Sigmoid colon (tissue), 7 donors: ENCODE data around the gene FXR2. TPM values are rescaled to one million over a fixed set of nuclear protein-coding genes. Genes with fewer than 3 reads are reported as not detected.

ENCODE experiments used
- DNase-seq: peaks from one replicate; pipeline ENCODE4 v3.0.0-alpha.2; 2019
- H3K27ac ChIP-seq, 4 donors: fragments of 200-600 bp; sonication (generic); one replicate each; pipeline ENCODE4 v1.5.1; 2016 to 2019; ENCODE audit warnings: mild to moderate bottlenecking in 1 of 4
- H3K27me3 ChIP-seq, 3 donors: fragments of 200-600 bp; sonication (generic); one replicate each; pipeline ENCODE4 v1.5.1; 2019; ENCODE audit warnings: mild to moderate bottlenecking in 1 of 3
- H3K36me3 ChIP-seq, 4 donors: fragments of 200-600 bp; sonication (generic); one replicate each; pipeline ENCODE4 v1.5.1; 2016 to 2019
- H3K4me1 ChIP-seq, 4 donors: fragments of 200-600 bp; sonication (generic); one replicate each; pipeline ENCODE4 v1.5.1; 2017 to 2019
- H3K4me3 ChIP-seq, 4 donors: fragments of 200-600 bp; sonication (generic); one replicate each; pipeline ENCODE4 v1.5.1; 2017 to 2019; ENCODE audit warnings: mild to moderate bottlenecking in 2 of 4, moderate library complexity in 1 of 4
- H3K9me3 ChIP-seq, 4 donors: fragments of 200-600 bp in 3 of 4; sonication (generic) in 3 of 4; one replicate each; pipeline versions ENCODE4 v1.5.1 to v1.6.1; 2013 to 2019
- EP300 ChIP-seq, 4 donors: sonication (generic); formaldehyde crosslinking; IDR thresholded peaks; one replicate each; pipeline ENCODE4 v1.6.1; 2017; ENCODE audit warnings: antibody characterized with exemption in 4 of 4
- POLR2A ChIP-seq, 2 donors: fragments of 450-650 bp; IDR thresholded peaks; one replicate each; pipeline ENCODE4 v1.6.1; 2016; ENCODE audit warnings: antibody characterized with exemption in 2 of 2, mild to moderate bottlenecking in 2 of 2, moderate library complexity in 2 of 2
- POLR2AphosphoS5 ChIP-seq, 4 donors: sonication (generic); formaldehyde crosslinking; IDR thresholded peaks; one replicate each; pipeline ENCODE4 v1.6.1; 2017; ENCODE audit warnings: antibody characterized with exemption in 4 of 4
- WGBS, 2 donors: extraction: QIAGEN DNeasy Blood & Tissue Kit; methylation state at CpG; one replicate each; pipeline ENCODE4 v1.1.7; 2013; 5-methylcytosine and 5-hydroxymethylcytosine counted together
- intact Hi-C: fragments of 100-400 bp; cut with DNase I; formaldehyde crosslinking; loops from one replicate; pipeline ENCODE4 v1.15.1; 2023
- polyA plus RNA-seq, 3 donors: library from polyadenylated mRNA; stranded (reverse); fragments of 200-250 nt; gene quantifications; one replicate each; pipeline ENCODE4 v1.2.3, GENCODE V29; 2013
- total RNA-seq, 4 donors: library from RNA; depleted of rRNA; stranded (reverse); fragments of >200 nt; gene quantifications; one replicate each; pipeline ENCODE4 v1.1.0, GENCODE V29; 2016
- TF ChIP-seq, protein P1 (sequence below), 4 experiments: fragments of 450-650 bp in 3 of 4; fragments of 200-600 bp in 1 of 4; IDR thresholded peaks; one replicate each; pipeline ENCODE4 v1.5.1; 2016 to 2019; ENCODE audit warnings: antibody characterized with exemption in 4 of 4, mild to moderate bottlenecking in 3 of 4, moderate library complexity in 2 of 4
- donor health status: healthy with polysubstance abuse.
- donor health status: Bipolar disorder and iron deficiency.
- donor health status: healthy.

Gene FXR2
- total and polyA plus RNA-seq, 7 donors: 21.3 to 35.5 (median 33.8) TPM

DNA sequence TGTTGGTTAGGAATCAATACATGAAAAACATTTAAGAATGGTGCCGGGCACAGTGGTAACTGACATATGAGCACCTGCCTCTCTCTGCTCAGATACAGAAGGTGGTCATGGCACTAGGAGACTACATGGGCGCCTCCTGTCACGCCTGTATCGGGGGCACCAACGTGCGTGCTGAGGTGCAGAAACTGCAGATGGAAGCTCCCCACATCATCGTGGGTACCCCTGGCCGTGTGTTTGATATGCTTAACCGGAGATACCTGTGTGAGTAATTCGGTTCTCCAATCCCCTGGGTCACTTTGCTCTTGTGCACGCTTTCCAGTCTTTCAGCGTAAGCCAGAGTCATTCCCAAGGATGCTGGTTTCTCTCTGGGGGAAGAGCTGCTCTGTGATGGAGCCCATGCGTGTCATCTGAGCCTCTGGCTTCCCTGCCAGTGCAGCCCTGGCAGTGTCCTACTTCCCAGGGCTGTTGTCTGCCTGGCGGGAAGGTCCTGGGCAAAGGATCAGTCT is 38.2 kb downstream of the FXR2 start:
- 83 to 87% methylated on average over 14 of the region's 14 CpGs for WGBS, 2 donors
- H3K9me3 ChIP-seq: no peaks in the 10 kb centered on the region
- intact Hi-C loops: no loop called here
- peak overlapping the region in 1 of 4 donors; percentile 97 for H3K27ac ChIP-seq
- peaks cover 0 to 59% (median 52%) of the 10 kb centered on the region in 4 donors for H3K4me1 ChIP-seq
- DNase-seq: no peak
- TF ChIP-seq EP300 (IDR thresholded peaks at IDR 0.05) (no peak), POLR2A (IDR thresholded peaks at IDR 0.05) (no peak), POLR2AphosphoS5 (IDR thresholded peaks at IDR 0.05) (no peak)
- TF ChIP-seq, protein P1, sequence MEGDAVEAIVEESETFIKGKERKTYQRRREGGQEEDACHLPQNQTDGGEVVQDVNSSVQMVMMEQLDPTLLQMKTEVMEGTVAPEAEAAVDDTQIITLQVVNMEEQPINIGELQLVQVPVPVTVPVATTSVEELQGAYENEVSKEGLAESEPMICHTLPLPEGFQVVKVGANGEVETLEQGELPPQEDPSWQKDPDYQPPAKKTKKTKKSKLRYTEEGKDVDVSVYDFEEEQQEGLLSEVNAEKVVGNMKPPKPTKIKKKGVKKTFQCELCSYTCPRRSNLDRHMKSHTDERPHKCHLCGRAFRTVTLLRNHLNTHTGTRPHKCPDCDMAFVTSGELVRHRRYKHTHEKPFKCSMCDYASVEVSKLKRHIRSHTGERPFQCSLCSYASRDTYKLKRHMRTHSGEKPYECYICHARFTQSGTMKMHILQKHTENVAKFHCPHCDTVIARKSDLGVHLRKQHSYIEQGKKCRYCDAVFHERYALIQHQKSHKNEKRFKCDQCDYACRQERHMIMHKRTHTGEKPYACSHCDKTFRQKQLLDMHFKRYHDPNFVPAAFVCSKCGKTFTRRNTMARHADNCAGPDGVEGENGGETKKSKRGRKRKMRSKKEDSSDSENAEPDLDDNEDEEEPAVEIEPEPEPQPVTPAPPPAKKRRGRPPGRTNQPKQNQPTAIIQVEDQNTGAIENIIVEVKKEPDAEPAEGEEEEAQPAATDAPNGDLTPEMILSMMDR (IDR thresholded peaks at IDR 0.05): no peak
- no peak overlapping the region for H3K4me3 ChIP-seq
- H3K27me3 ChIP-seq: no peaks in the 10 kb centered on the region
- H3K36me3 ChIP-seq: peaks cover 47 to 54% (median 50%) of the 10 kb centered on the region in 4 donors

DNA sequence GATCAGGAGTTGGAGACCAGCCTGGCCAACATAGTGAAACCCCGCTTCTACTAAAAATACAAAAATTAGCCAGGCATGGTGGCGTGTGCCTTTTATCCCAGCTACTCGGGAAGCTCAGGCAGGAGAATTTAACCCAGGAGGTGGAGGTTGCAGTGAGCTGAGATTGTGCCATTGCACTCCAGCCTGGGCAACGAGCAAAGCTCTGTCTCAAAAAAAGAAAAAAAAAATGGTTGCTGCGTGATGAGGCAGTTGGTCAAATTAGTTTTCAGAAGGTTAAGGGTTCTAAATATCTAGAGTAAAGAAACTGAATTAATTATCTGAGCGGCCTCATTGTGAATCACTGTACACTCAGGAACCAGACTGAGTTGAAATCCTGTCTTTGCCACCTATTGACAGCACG is 38.7 kb downstream of the FXR2 start:
- no peak overlapping the region for H3K4me3 ChIP-seq
- H3K27me3 ChIP-seq: no peaks in the 10 kb centered on the region
- intact Hi-C loops: no loop called here
- WGBS, 2 donors: 69 to 79% methylated on average over 7 of the region's 7 CpGs
- TF ChIP-seq POLR2AphosphoS5 (IDR thresholded peaks at IDR 0.05): no peak
- TF ChIP-seq, protein P1 (IDR thresholded peaks at IDR 0.05): no peak
- no peak for TF ChIP-seq POLR2A (IDR thresholded peaks at IDR 0.05)
- TF ChIP-seq EP300 (IDR thresholded peaks at IDR 0.05): no peak
- H3K9me3 ChIP-seq: no peaks in the 10 kb centered on the region
- peak overlapping the region in 2 of 4 donors; percentile 97 for H3K27ac ChIP-seq
- peaks cover 49 to 59% (median 53%) of the 10 kb centered on the region in 4 donors for H3K36me3 ChIP-seq
- no peak for DNase-seq
- H3K4me1 ChIP-seq: peaks cover 0 to 54% (median 49%) of the 10 kb centered on the region in 4 donors

DNA sequence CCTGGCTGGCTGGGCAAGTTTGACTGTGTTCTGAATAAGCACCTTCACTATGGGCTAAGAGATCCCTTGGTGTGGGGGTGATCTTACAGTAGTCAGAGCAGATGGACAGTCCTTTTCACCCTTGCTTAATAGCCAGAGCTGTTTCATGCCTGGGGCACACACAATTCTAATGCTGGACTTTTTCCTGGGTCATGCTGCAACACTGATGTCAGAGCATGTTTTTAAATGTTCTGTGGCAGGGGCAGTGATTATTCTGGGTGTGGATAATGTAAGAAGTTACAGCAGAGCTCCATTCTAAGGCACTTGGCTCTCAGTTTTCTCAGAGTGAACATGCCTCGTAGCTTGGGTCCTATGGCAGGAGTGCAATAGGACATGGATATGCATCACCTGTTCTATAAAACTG is 39.2 kb downstream of the FXR2 start:
- Histone ChIP-seq H3K36me3 (peaks cover 50 to 64% (median 57%) of the 10 kb centered on the region in 4 donors), H3K9me3 (no peaks in the 10 kb centered on the region), H3K4me3 (no peak overlapping the region), H3K27ac (peak overlapping the region in 2 of 4 donors; percentile 97), H3K27me3 (no peaks in the 10 kb centered on the region), H3K4me1 (peaks cover 0 to 50% (median 46%) of the 10 kb centered on the region in 4 donors)
- intact Hi-C loops: no loop called here
- 61 to 63% methylated on average over 1 of the region's 1 CpG for WGBS, 2 donors
- TF ChIP-seq EP300 (IDR thresholded peaks at IDR 0.05) (no peak), POLR2A (IDR thresholded peaks at IDR 0.05) (no peak), POLR2AphosphoS5 (IDR thresholded peaks at IDR 0.05) (no peak)
- TF ChIP-seq, protein P1 (IDR thresholded peaks at IDR 0.05): no peak
- no peak for DNase-seq

DNA sequence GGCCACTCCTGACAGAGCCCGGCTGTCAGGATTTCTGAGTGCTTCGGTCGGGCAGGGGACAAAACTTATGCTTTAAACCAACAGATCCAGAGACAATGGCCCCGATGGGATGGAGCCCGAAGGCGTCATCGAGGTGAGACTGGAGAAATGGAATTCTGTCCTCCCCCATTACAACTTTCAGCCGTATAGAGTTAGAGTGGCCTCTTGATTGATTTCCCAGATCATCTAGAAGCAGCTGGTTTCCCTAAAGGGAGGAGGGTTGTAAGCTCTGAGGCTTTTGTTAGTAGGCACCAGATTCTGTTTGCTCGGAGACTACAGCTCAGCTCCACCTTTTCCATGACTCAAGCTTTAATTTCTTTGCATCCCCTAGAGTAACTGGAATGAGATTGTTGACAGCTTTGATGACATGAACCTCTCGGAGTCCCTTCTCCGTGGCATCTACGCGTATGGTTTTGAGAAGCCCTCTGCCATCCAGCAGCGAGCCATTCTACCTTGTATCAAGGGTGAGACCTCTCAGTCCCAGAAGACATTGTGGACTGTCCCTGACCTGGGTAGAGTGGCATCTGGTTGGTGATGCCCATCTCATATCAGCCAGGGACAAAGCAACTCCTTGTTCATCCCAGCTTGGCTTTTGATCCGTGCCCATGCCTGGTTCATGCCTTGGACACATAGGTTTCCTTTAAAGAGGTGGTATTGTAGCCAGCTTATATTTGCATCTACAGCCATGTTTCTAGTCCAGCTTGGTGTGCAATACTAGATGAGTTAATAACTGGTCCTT is 40.3 kb downstream of the FXR2 start:
- intact Hi-C loops: loop anchor here (5.0 kb wide), 1 partner anchor 267 kb away; the partner anchor contains the start of gene EIF5A
- Histone ChIP-seq H3K4me1 (peaks cover 0 to 42% (median 39%) of the 10 kb centered on the region in 4 donors), H3K27me3 (no peaks in the 10 kb centered on the region), H3K36me3 (peaks cover 56 to 75% (median 62%) of the 10 kb centered on the region in 4 donors), H3K4me3 (peak overlapping the region; percentile 80 to 100 (median 89)), H3K27ac (peak overlapping the region; percentile 97 to 100 (median 98)), H3K9me3 (no peaks in the 10 kb centered on the region)
- DNase-seq: no peak
- WGBS, 2 donors: 21 to 34% methylated on average over 15 of the region's 15 CpGs
- TF ChIP-seq, protein P1 (IDR thresholded peaks at IDR 0.05): no peak
- TF ChIP-seq POLR2AphosphoS5 (IDR thresholded peaks at IDR 0.05) (no peak), POLR2A (IDR thresholded peaks at IDR 0.05) (no peak), EP300 (IDR thresholded peaks at IDR 0.05) (no peak)
